HG03108 (cell line): ENCODE results near the gene DNMT3A.

ENCODE experiments used
- ATAC-seq: cut with Tn5 transposase; IDR thresholded peaks from one replicate; pipeline ENCODE4 v1.9.1; 2021; ENCODE audit warnings: moderate library complexity; ENCODE audit not compliant: unreplicated experiment

DNMT3A gene

DNA sequence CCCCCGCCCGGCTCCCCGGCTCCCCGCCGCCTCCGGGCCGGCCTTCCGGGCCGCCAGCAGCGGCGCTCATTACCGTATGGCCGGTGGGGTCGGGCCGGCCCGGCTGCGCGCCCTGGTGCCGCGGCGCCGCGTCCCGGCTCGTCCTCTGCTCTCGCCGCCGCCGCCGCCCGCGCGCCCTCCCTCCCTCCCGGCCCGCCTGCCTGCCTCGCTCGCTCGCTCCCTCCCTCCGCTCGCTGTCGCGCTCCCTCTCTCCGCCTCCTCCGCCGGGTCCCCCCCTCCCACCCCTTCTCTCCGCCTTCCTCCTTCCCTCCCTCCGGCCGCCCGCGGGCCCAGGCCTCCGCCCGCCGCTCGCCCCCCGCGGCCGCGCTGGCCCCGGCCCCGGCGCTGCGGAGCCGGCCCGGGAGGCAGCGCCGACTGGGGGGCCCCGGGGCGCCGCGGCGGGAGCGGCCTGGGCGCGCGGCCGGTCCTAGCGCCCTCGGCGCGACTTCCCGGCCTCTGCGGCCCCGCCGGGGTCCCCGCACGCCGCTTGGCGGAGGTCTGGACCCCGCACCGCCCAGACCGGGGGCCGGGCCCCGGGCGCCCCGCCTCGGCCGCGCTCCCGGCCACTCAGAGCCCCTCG is at the start of gene DNMT3A:
Gene DNMT3A, minus strand, starts transcription at position 173 of the 619 bp plus-strand sequence. CDS start 27,941 bp downstream, outside the sequence.
- peak; percentile 27 for ATAC-seq

DNA sequence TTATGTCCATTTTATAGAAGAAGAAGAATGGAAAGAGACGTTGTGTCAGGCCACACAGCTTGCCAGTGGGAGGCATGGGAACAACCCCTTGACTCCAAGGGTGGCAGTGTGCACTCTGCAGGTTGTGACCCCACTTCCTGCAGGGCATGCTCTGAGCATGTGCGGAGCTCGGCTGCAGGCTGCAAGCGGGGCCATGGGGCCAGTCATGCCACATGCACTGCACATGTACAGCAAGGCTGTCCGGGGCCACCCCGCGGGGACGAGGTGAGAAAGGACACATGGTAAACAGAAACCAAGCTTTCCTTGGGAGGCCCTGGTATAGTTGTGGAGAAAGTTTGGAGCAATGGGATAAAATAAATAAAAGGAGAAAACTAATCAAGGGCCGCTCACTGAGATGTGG is 47.4 kb upstream of the DNMT3A start:
- no peak for ATAC-seq

DNA sequence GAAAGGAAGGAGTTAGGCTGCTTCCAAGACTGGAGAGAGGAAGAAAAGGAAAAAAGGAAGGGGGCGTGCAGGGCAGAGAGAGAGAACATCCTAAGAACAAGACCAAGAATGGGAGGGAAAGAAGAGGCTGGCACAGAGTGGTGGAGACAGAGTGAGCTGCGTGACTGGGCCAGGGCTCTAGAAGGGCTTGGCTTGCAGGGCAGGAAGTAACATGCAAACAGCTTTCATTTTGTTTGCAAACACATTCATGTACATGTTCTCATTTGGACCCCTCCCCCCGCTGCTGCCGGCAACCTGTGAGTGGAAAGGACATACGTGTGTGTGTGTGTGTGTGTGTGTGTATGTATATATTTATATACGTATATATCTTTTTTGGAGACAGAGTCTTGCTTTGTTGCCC is 46.8 kb upstream of the DNMT3A start:
- ATAC-seq, result peak; percentile 52

DNA sequence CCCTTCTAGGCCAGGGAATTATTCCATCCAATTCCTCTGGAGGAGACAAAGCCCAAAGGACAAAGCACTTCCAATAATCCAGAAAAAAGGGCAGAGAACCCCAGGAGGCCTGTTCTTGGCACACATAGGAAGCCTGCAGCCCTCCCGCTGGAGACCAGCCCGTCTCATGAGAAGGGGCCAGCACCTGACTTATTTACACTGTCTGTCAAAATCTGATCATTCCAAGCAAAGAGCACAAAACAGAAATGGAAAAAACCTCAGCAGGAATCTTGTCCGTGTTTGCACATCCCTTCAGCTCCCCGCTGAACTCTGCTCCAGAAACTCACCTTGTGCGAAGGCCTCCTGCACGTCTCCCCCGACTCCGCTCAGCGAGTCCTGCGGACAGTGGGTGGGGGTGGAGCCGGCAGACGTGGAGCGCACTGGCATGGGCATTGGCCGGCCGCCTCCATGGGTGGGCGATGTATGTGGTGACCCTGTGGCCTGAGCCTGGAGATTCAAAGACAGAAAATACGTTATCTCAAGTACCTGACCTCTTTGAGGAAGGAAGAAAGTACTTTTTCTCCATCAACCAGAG is 46.2 kb upstream of the DNMT3A start:
- ATAC-seq, result no peak

DNA sequence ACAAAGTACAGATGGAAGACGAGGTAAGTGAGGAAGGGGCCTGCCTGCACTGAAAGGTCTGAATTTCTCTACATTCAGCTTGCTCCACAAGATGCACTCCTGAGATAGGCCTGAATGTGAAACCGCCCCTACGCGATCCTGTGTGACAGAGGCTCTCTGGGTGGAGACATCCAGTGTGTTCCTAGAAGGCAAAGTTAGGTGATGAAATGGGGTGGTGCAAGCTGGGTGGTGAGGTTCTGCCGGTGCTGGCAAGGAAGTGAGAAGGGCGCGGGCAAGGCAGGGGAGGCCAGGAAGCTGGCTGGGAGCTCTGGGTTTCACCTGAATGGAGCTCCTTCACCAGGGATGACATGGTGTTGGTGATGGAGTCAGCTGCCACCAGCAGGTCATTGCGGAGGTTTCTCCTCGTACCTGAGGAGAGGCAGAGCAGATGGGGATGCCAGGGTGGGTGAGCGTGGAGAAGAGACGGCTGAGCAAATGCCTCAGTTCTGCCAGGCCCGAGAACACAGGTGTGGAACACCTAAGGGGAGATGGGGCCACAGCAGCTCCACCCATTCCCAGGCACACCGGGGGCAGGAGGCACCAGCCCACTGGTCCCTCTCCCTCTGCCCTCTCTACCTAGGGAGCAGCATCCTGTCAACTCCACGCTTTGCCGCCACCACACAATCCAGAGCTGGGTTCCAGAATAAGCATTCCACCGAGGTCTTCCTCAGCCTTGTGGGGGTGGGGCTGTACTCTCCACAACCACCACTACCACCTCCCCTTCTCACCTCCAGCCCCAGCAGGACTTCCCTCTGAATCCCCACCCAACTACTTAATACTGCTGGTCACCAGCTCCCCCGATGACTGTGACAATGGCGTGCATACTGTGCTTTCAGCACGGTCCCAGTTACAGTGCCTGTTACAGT is 45.5 kb upstream of the DNMT3A start:
- no peak for ATAC-seq

DNA sequence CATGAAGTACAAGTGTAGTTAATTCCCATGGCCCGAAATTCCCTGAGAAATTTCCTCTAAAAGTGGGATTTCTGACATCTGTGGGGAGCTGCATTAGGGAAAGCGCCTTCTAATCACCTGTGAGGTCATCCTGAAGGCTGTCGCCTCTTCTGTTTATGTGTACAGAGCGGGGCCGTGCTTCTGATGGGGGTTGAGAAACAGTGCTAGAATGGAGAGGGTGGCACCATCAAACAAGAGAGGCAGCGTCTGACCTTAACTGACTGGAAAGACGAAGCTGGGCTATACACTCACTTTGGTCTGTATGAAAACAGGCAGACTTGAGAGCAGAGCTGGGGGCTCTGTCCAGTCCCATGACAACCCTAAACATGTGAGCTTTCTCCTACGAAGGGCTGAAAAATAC is 44.2 kb upstream of the DNMT3A start:
- no peak for ATAC-seq

DNA sequence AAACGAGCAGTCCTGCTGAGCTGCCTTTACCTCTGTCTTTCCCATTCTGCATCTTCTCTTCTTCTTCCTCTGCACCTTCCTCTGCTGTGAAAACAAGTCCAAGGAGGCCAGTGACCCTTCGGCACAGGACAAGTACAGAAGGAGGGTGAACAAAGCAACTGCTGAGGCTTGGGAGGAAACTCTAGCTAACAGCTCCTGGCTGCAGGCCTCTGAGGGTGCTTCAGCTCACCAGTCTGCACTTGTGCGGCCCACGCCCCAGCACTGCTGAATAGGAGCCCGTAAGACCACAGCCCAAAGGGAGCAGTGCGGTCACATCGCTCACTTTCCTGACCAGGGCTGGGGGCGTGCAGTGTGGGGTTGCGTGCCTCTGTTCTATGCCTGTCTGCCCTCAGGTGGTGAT is 42.1 kb upstream of the DNMT3A start:
- no peak for ATAC-seq

DNA sequence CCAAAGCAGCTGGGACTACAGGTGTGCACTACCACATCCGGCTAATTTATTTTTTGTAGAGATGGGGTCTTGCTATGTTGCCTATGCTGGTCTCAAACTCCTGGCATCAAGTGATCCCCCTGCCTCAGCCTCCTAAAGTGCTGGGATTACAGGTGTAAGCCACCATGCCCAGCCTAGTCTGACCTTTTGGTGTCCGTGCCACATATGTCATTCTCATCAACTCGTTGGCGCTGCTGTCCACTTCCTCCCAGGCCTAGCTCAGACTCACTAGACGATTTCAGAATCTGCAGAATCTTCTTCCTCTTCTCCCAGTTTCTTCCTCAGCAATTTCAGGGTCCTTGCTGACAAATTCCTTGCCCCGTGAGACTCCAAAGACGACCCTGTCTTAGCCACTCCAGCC is 39.8 kb upstream of the DNMT3A start:
- ATAC-seq, result no peak

DNA sequence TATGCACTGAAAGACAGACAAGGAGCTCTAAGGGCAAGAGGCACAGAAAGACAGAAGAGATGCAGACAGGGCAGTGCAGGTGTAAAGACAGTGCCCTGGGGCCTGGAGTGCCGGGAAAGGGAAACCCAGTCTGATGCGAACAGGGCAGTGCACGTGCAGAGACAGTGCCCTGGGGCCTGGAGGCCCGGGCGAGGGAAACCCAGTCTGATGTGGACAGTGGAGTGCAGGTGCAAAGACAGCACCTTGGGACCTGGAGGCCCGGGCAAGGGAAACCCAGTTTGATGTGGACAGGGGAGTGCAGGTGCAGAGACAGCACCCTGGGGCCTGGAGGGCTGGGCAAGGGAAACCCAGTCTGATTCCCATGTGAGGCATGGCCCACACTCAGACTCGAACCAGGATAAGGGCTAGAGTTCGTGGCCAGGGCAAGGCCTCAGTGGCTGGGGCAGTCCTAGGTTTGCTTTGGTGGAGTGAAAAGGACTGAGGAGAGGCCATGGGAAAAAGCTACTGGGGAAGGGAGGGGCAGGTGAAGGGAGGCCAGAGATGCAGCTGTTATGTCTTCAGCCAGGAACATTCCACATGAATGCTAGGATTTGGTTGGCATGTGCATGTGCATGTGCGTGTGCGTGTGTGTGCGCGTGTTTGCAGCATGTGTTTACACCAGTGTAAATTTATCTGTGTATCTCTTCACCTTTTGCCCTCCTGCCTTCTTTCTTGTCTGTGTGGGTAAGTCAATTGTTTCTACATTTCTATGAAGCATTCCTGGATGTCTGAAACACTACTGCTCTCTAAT is 39.1 kb upstream of the DNMT3A start:
- no peak for ATAC-seq

DNA sequence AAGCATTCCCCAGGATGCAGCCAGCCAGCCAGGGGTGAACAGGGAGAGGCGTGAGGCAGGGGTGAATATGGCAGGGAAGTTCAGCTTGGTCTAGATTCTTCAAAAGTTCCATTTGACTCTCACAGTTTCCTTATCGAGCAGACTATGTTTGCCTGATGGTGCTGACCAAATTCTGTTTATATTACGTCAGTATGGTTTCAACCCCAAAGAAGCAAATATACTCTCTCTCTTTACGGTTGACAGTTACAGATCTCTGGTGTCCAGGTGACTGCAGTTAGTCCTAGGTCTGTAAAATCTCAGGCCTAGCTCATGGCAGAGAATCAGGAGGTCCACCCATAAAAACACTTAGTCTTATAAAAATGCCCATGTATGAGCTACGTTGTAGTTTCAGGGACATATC is 38.3 kb upstream of the DNMT3A start:
- ATAC-seq, result no peak

DNA sequence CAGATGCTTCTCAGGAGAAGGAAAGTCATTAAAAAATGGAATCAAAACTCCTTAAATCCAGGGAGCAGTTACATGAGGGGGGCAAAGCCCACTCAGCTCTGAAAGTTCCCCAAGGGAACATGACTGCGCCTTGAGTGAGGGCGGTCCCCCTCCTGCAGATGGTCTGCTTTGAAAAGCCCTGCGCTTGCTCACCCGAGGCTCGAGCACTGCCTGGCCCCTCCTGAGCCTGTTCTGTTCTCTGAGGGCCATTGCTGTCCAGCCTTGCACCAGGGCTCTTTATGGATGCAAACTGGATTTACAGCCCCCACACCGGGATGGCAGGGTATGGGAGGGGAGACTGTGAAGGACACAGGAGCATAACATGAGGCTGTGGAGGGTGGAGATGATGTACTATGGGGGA is 37.8 kb upstream of the DNMT3A start:
- ATAC-seq, result no peak

DNA sequence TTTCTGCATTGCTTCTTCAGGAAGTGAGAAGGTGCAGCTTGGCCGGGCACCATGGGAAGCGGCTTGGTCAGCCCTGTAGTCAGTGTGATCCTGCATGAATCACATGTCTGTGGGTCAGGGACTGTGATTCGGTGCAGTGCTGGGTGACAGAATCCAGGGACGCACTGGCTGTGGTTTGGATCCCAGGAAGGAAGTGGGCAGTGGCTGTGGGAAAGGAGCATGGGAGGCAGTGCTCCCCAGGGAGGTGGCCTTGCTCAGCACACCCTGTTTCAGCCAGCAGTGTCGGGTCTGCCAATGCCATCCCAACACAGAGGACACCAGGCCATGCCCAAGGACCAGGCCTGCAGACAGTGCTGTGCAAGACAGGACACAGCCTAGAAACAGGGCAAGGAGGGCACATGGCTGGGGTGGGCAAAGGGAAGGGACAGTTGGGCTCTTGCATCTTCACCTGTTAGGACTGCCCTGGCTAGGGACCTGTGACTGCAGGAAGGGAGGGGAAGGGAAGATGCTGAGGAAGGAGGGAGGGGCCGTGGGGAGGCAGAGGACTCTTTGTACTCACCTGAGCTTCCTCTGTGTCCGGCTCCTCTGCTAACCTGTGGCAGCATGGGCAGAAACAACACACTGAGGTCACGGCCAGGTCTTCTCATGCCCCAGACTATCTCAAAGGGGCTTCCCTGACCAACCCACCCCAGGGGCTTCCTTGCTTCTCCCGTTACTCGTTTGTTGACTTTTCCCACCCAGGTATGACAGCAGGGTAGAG is 37.2 kb upstream of the DNMT3A start:
- no peak for ATAC-seq

DNA sequence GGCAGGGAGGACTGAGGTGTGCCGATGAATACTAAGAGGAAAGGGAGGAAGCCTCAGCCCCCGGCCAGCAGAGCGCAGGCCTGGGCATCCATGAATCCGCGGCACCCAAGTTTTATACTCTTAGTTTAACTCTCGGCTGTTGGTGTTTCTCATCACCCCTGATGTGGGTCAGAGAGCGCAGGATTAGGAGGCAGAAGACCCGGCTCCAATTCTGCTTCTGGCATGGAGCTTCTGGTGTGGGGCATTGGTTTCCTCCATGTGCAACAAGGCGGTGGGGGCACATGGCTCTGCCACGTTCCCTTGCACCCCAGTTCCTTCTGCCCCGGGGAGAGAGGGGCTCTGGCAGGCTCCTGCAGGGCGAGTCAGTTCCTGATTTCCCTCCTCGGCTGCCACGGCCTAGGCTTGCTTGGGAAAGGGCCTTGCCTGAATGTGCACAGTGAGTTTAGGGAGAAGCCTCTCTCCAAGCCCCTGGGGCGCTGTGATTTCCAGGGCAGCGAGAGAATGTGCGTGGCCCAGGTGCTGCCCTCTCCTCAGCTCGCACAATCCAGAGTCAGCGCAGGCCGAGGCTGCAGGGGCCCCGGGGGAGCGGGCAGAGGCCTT is 36.2 kb upstream of the DNMT3A start:
- no peak for ATAC-seq

DNA sequence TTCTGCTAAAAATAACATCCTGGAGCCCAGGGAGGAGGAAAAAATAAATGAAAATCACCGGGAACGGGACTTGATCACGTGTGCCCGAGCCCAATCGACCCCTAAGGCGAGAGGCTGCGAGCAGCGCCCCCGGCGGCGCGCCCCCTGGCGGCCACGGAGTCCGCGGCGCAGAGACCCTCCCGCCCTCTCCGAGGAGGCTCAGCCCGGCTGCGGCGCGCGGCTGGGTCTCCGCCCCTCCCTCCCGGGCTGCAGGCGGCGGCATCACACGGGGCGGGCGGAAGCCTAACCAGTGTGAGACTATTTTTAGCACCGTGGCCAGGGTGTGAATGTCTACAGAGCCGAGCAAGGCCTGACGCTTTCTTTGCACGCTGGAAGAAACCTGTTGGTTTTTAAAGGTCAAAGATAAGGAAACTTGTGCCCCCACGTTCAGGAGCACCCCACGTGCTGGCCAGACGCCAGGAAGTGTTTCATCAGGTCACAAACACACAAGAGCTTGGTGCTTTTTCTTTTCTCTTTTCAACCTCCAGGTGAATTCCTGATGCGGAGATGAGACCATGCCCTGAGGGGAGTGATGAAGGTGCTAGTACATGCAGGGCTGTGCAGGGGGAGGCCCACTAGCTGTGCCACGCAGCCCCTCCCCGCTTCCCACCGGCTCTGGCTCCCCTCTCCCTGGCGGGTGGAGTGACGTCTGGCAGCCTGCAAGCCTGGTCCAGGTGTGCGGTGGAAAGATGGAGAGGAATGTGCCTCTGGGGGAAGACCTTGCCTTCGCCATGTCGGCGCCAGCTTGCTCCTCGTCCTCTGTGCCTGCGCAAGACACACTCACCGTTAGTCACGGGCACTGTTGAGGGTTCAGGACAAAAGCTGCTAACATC is 35.3 kb upstream of the DNMT3A start:
- peak; percentile 95 for ATAC-seq

DNA sequence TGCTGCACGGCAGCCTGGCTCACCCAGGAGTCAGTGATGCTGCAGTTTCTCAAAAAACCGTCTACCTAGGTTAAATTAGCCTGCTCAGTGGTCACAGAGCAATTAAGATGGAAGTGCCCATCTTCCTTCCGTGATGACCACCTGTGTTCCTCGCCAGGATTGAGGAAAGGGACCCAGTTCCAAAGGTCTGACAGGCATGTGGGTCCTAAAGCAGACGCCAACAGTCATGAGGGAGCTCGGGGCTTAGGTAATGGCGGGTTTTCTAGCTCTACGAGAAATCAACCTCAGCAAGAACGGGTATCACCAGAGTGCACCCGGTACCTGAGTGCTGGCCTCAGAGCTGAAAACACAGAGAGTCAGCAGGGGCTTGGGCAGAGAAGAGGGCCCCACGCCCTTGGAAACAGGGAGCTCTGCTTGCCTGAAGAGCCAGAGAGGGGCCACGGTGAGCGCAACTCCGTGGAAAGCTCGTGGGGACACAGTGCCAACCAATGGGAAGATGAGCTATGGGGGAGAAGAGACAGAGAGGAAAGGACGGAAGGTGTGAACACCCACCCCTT is 34.3 kb upstream of the DNMT3A start:
- ATAC-seq, result no peak

DNA sequence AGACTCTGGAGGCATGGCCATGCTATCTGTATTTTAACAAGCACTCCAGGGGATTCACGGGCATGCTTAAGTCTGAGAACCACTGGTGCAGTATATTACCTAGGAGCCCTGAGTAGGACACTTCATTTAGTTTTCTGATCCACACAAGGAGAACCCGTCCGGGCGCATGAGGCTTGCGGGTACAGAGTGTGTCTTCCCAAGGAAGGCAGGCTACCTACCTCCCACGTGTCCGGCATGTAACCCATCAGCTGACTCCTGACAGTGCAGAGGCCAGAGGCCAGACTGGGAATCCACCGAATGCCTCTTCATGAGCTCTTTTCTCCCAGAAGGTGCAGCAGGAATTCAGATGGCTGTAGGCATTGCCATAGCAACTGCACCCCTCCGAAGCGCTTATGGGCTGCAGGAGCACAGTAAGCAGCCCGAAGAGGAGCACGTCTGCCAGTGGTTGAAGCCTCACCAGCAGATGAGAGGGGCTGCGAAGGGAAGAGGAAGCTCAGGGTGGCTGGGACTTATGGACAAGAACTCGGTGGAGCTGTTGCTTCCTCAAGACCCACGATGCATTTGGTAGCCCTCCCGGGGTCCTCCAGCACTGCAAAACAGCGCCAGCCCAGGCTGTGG is 33.8 kb upstream of the DNMT3A start:
- no peak for ATAC-seq

DNA sequence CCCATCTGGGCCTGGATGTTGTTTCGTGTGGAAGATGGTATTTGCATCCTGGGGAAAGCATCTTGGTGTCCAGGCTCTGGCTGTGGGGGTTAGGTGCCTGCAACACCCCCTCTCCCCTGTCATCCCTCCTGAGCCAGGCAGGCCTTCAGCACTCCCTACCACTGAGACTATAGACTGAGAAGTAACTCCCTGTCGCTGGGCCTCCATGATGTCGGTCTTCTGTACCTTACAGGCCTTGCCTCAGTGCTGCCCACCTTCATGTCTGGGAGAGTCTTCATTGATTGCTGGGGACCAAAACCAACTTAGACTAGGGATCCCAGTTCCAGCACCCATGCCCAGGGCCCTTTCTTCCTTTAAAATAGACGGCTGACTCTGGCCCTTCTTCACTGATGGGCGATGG is 33.1 kb upstream of the DNMT3A start:
- no peak for ATAC-seq

DNA sequence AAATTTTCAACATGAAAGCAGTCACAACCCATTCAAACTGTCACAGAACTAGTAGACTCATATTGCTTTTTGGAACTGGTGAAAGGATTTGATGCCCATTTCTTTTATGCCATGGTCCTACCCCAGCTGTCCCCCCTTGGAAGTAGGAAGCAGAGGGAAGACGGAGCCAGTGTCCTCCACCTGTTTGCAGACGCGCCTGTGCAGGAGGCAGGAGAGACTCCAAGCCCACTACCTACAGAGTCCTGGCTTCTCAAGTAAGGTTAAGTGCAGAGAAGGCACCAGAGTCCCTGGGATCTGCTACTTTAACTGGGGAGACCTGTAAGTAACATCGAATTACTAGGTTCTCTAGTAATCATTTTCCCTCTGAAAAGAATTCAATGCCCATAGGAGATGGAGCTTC is 32.7 kb upstream of the DNMT3A start:
- ATAC-seq, result no peak
